ENCODE measurements around the gene KLK8. TPM values are rescaled to one million over a fixed set of nuclear protein-coding genes. Genes with fewer than 3 reads are reported as not detected.
"Not testable (repeated sequence)": the region's sequence is repeated elsewhere in the genome, so short reads cannot be mapped to it uniquely, and the experiment has no call there.

Gene KLK8
- total RNA-seq, 1 donor from 2014 or later = not detected

GRCh38 chr19:51000426-51000825 lies 978 bp downstream of the KLK8 start:
- intact Hi-C loops (cut with DNase I) = no loop called here
- ATAC-seq (ENCODE audit: poor library complexity) (no peak), DNase-seq (no peak)

GRCh38 chr19:50998686-50999085 lies 2.7 kb downstream of the KLK8 start:
- no peak for DNase-seq
- intact Hi-C loops (cut with DNase I) = no loop called here
- ATAC-seq (ENCODE audit: poor library complexity) = no peak

GRCh38 chr19:50998061-50998460 lies 3.3 kb downstream of the KLK8 start:
- DNase-seq = no peak
- no peak for ATAC-seq (ENCODE audit: poor library complexity)
- intact Hi-C loops (cut with DNase I) = no loop called here

- ATAC-seq (ENCODE audit: poor library complexity) (no peak), DNase-seq (no peak)
- intact Hi-C loops (cut with DNase I) = no loop called here
Measured at GRCh38 chr19:50994129-50994528, 7.3 kb downstream of the KLK8 start.

GRCh38 chr19:50992666-50993035 lies 8.8 kb downstream of the KLK8 start:
- intact Hi-C loops (cut with DNase I) = no loop called here
- no peak for ATAC-seq (ENCODE audit: poor library complexity)
- DNase-seq = no peak

GRCh38 chr19:50984416-50984815 lies 17.0 kb downstream of the KLK8 start:
- ATAC-seq (ENCODE audit: poor library complexity); DNase-seq; intact Hi-C loops (cut with DNase I): not testable (repeated sequence)

GRCh38 chr19:50983625-50984292 lies 17.6 kb downstream of the KLK8 start, which contains the start of gene KLK7:
KLK7 (minus strand) TSS chr19:50983917; CDS start chr19:50982399, 1,518 bp downstream.
- intact Hi-C loops (cut with DNase I) = no loop called here
- DNase-seq (no peak), ATAC-seq (ENCODE audit: poor library complexity) (no peak)

GRCh38 chr19:50982186-50982585 lies 19.2 kb downstream of the KLK8 start:
- ATAC-seq (ENCODE audit: poor library complexity) = no peak
- intact Hi-C loops (cut with DNase I) = no loop called here
- DNase-seq = no peak

GRCh38 chr19:50981587-50982146 lies 19.7 kb downstream of the KLK8 start:
- ATAC-seq (ENCODE audit: poor library complexity) = no peak
- intact Hi-C loops (cut with DNase I) = no loop called here

GRCh38 chr19:50980208-50980607 lies 21.2 kb downstream of the KLK8 start:
- ATAC-seq (ENCODE audit: poor library complexity) = no peak
- no peak for DNase-seq
- intact Hi-C loops (cut with DNase I) = no loop called here

More at GRCh38 chr19:50981587-50982146, 19.7 kb downstream of the KLK8 start:
- DNase-seq = no peak

GRCh38 chr19:50979758-50980157 lies 21.6 kb downstream of the KLK8 start:
- no peak for DNase-seq
- intact Hi-C loops (cut with DNase I) = no loop called here
- no peak for ATAC-seq (ENCODE audit: poor library complexity)

- DNase-seq (no peak), ATAC-seq (ENCODE audit: poor library complexity) (no peak)
- intact Hi-C loops (cut with DNase I) = no loop called here
Measured at GRCh38 chr19:50978772-50979390, 22.5 kb downstream of the KLK8 start.

- DNase-seq (no peak), ATAC-seq (ENCODE audit: poor library complexity) (no peak)
- intact Hi-C loops (cut with DNase I) = no loop called here
Measured at GRCh38 chr19:50977626-50978025, 23.8 kb downstream of the KLK8 start.

GRCh38 chr19:50975766-50976165 lies 25.6 kb downstream of the KLK8 start:
- intact Hi-C loops (cut with DNase I) = no loop called here
- DNase-seq = no peak
- ATAC-seq (ENCODE audit: poor library complexity) = no peak

GRCh38 chr19:50974702-50975556 lies 26.5 kb downstream of the KLK8 start:
- intact Hi-C loops (cut with DNase I) = no loop called here
- ATAC-seq (ENCODE audit: poor library complexity) (no peak), DNase-seq (no peak)

- no peak for DNase-seq
- intact Hi-C loops (cut with DNase I) = no loop called here
- no peak for ATAC-seq (ENCODE audit: poor library complexity)
Measured at GRCh38 chr19:50972795-50973376, 28.5 kb downstream of the KLK8 start.

- DNase-seq; intact Hi-C loops (cut with DNase I); ATAC-seq (ENCODE audit: poor library complexity): not testable (repeated sequence)
Measured at GRCh38 chr19:50969810-50970209, 31.6 kb downstream of the KLK8 start.

- intact Hi-C loops (cut with DNase I) = no loop called here
- DNase-seq (no peak), ATAC-seq (ENCODE audit: poor library complexity) (no peak)
Measured at GRCh38 chr19:50969413-50969760, 32.0 kb downstream of the KLK8 start, which contains the start of gene KLK6. KLK6 (minus strand) TSS chr19:50969591; CDS start chr19:50968104, 1,487 bp downstream.

Measured in Right ventricle myocardium superior (tissue), 1 donor.